HG03442 (cell line): ENCODE results near the gene ATF2.

ENCODE experiments used
- ATAC-seq: cut with Tn5 transposase; IDR thresholded peaks from one replicate; pipeline ENCODE4 v1.9.1; 2021; ENCODE audit warnings: mild to moderate bottlenecking, moderate library complexity; ENCODE audit not compliant: unreplicated experiment

Gene ATF2

DNA sequence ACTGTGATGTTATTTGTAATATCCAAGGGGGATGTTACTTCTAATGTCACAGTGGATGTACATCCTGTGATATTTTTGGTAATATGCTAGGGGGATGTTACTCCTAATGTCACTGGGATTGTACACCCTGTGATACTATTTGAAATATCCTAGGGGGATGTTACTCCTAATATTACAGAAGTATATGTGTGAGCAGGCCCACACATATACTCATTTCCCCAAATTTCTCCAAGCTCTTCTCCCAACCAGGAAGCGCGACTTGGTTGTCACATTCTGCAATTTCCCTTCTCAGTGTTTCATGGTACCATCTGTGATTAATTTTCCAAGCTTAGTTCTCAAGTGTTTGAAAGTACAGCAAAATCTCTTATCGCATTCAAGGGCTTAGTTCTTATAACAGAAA lies 133.3 kb downstream of the ATF2 start:
- no peak for ATAC-seq

DNA sequence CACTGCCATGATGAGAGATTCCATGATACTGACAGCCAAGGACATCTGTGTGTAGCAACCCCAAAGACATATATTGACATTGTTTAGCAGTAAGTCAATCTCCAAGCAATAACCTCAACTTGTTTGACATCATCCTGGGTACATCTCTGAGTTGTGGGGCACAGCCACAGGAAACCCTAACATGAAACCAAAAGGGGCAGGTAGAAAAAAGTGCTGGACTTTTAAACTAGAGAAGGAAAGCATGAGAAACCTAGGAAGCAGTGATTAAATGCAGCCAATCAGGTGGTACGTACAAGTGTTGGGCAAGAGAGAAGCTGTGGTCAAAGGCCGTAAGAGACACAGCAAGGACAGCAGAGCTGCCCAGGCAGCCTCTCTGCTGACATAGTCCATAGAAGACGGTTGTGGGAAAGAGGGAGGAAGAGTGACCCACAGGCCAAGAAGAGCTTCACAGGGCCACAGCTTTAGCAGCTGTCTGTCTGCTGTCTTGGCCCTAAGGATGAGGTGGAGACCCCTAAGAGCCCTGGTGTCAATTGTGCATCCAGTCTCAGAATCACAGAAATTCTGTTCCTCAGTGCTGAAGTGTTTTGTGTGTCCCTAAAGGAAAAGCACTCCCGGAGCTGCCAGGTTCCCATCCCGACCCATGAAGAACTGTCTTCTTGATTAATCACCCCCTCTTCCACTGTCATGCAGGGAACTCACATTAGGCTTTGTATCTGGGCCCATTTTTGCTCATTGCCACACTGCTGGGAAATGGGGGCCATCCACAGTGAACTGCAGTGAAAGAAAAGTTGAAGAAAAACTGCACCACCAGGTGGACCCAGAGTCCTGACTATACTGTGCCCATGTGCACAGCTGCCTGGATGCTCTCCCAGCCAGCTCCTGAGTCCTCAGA lies 137.4 kb downstream of the ATF2 start:
- peak; percentile 59 for ATAC-seq

DNA sequence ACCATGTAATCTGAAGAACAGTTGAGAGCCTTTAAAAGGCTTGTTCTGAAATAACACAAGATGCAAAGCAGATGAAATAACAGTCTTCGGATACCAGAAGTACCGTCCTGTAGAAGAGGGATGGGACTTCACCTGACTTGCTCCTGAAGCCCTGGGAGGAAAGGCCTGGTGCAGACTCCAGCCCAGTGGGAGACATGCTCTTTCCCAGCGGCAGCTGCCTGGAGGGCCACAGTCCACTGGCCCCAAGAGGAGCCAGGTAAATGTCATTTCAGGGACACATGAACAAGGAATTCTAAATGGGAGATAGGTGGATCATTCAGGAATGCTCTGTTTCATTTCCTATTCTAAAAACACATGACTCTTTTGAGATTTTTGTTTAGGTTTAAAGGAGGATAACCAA lies 140.2 kb downstream of the ATF2 start:
- no peak for ATAC-seq

DNA sequence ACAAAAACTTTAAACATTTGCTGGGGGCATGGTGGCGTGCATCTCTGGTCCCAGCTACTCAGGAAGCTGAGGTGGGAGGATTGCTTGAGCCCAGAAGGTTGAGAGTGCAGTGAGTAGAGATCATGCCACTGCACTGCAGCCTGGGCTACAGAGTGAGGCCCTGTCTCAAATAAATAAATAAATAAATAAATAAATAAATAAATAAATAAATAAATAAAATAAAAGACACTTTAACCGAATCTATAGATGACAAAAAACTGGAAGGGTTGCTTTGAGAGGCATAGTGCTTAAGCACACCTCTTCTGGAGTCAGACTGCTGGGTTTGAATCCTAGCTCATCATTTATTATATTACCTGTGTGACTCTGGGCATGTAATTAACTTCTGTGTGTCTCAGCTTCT lies 141.6 kb downstream of the ATF2 start:
- ATAC-seq = no peak

DNA sequence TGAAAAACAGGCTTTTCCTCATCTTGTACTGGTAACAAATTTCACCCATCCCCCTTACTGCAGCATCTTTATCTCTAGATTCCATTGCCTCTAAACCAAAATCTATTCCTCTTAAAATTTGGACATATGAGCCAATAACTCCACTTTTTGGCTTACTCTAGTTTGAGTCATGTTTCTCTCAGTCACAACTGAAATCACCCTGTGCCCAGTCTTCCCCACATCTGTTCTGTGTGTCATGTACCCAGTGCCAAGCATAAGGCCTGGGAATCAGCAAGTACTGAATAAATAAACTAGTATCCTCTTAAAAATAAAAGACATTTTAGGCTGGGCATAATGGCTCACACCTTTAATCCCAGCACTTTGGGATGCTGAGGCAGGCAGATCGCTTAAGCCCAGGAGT lies 142.1 kb downstream of the ATF2 start:
- ATAC-seq = no peak

DNA sequence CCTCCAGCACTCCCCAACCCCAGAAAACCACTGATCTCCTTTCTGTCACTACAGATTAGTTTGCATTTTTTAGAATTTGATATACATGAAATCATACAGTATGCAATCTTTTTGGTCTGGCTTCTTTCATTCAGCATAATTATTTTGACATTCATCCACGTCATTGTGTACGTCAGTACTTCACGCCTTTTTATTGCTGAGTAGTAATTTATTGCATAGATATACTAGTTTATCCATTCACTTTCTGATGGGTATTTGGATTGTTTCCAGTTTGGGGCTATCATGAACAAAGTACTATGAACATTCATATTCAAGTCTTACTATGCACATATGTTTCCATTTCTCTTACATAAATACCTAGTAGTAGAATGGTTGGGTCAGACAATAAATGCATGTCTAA lies 142.8 kb downstream of the ATF2 start:
- no peak for ATAC-seq

DNA sequence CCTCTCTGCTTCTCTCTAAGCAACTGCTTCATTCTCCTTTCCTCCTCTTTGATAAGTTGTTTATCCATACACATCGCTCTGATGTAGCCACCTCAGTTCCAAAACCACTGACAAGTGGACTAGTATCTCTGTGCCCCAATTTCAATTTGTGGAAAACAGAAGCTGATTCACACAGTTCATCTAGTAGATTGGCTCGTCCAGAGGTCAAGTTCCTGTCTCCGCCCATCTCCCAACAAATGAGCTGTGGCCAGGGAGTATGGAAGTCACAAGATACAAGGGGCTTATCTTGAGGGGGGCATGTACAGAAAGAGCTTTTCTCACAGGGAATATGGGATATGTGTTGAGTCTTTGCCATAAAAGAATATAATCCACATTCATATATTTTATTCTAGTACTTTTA lies 145.1 kb downstream of the ATF2 start:
- no peak for ATAC-seq
